ENCODE data around the gene HESX1. TPM values are rescaled to one million over a fixed set of nuclear protein-coding genes. Genes with fewer than 3 reads are reported as not detected.

Gene HESX1
- total and polyA plus RNA-seq, 9 of the 15 experiments (the other 6 are each of a cell fraction or from before 2014, with no cell fraction given): 0.16 to 1.2 (median 0.76) TPM

- TF ChIP-seq ZNF639 (CRISPR knock-in tag; conservative IDR thresholded peaks at IDR 0.05 in 1 of 2, IDR thresholded peaks at IDR 0.05 in 1 of 2) (no peak), MAZ (CRISPR knock-in tag; conservative IDR thresholded peaks at IDR 0.05 in 1 of 2, IDR thresholded peaks at IDR 0.05 in 1 of 2) (no peak), ZNF354B (CRISPR knock-in tag; IDR thresholded peaks at IDR 0.05) (no peak)
These were observed 37.9 kb downstream of the HESX1 start (continued) for GRCh38 chr3:57161915-57162314.

GRCh38 chr3:57160765-57161538 is 38.8 kb downstream of the HESX1 start:
- in situ Hi-C loops (cut with MboI): no loop called here
- no peak overlapping the region for H3K4me3 ChIP-seq
- FAIRE-seq (no peak), DNase-seq (ENCODE audit: extremely low read depth in 1 of 4, low spot score in 3 of 4) (no peak), ATAC-seq (no peak)
- H2AFZ ChIP-seq (ENCODE audit: low read depth, low read length): no peak overlapping the region
- 1% methylated on average over 5 of the region's 5 CpGs for WGBS (ENCODE audit: insufficient coverage, low coverage, missing lambda C conversion rate)
- no peaks in the 10 kb centered on the region for H3K79me2 ChIP-seq (ENCODE audit: control insufficient read depth, insufficient read depth, low read length)
- no TSS peak for BruUV-seq (replicated peaks)
- H3K36me3 ChIP-seq (ENCODE audit: control insufficient read depth, insufficient read depth, low read length): no peaks in the 10 kb centered on the region
- H3K9me1 ChIP-seq (ENCODE audit: control insufficient read depth, insufficient read depth, low read length): no peaks in the 10 kb centered on the region
- peaks cover 0 to 13% of the 10 kb centered on the region in 2 experiments; a peak in 2 of 5 replicates for H3K4me1 ChIP-seq (replicated peaks in 1 of 2; ENCODE audit: control insufficient read depth in 2 of 2, insufficient read depth in 2 of 2, low read length in 2 of 2)
- TF ChIP-seq GTF3C2 (IDR thresholded peaks at IDR 0.05; ENCODE audit: borderline replicate concordance, extremely low read depth, insufficient read length): no peak
- no peak for TF ChIP-seq UBTF (IDR thresholded peaks at IDR 0.05; ENCODE audit: borderline replicate concordance in 1 of 2, low read depth in 2 of 2, low read length in 2 of 2)
- no peak overlapping the region for H3K9ac ChIP-seq (ENCODE audit: insufficient read depth in 1 of 2, low read depth in 2 of 2, low read length in 2 of 2)
- no peaks in the 10 kb centered on the region for H4K20me1 ChIP-seq (replicated peaks; ENCODE audit: control insufficient read depth, insufficient read depth, low read length)
- peaks cover 15 to 46% of the 10 kb centered on the region in 2 experiments for H3K27me3 ChIP-seq (ENCODE audit: control insufficient read depth in 2 of 2, insufficient read depth in 2 of 2, low read length in 2 of 2)
- no peaks in the 10 kb centered on the region for H3K9me3 ChIP-seq (replicated peaks; ENCODE audit: control insufficient read depth, insufficient read depth, low read depth, low read length)
- H3K4me2 ChIP-seq (ENCODE audit: insufficient read depth, low read length): no peak overlapping the region
- intact Hi-C loops (cut with micrococcal nuclease): loop anchor here (10.0 kb wide), 1 partner anchor 166 kb away; no protein-coding TSS in a partner anchor
- CTCF ChIA-PET (ENCODE audit: low intra/inter-chr PET ratio): no interaction called here
- POLR2A ChIA-PET: no interaction called here
- H3K27ac ChIP-seq (ENCODE audit: extremely low read depth, low read depth, low read length): no peak overlapping the region
